T47D (cell line): Measurements from ENCODE around the gene PCSK4.
"Not testable (repeated sequence)": the region's sequence is repeated elsewhere in the genome, so short reads cannot be mapped to it uniquely, and the experiment has no call there.

Source experiments
- DNase-seq, 2 experiments: peaks; one replicate each; pipeline versions ENCODE4 v3.0.0 to v3.0.0-alpha.2; 2011 to 2012; ENCODE audit warnings: low read depth in 1 of 2, low spot score in 1 of 2
- JUND ChIP-seq: IDR thresholded peaks from 2 replicates; pipeline ENCODE4 v1.6.1; 2012; ENCODE audit warnings: low read depth
- in situ Hi-C: cut with HindIII; loops from 2 replicates; pipeline ENCODE4 v1.10.0; 2016; ENCODE audit warnings: low sequenced_read_pairs, low pct_unique_long_range_greater_than_20kb

Gene PCSK4

DNA sequence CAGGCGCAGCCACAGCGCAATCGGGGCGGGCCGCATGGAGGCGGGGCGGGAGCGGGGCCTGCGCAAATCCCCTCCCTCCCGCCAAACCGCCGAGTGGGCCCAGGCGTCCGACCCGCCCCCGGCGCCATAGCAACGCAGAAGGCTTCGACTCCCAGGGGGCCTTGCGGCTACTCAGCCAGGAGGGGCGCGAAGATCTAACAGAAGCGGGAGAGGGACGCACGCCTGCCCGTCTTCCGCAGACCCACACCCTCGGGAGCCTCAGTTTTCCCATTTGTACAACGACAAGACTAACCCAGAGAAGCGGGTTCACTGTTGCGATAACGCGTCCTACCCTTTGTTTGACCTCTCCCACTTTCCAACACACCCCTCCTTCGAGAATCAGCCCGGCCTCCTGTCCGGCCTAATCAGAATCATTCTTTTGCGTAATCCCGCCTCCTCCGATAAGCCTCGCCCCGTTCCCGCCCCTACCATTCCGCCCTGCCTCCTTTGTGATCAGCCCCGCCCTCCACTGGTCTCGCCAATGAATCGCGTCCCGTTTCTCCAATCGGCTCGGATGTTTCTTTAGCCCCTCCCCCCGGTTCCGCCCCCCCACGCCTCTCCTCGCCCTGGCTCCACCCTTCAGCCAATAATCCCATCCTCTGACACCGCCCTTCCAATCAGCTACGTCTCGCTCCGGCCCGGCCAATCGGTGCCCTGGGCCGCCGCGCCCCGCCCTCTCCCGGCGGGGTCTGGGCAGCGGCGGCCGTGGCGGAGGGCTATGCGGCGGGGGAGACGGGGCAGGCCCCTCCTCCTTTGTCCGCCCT, at the start of gene PCSK4:
Gene PCSK4 (minus strand): TSS at position 40 of the 803 bp plus-strand sequence. CDS start 4 bp downstream, at position 36.
- in situ Hi-C loops, result no loop called here
- DNase-seq, result peak; percentile 95 to 98
- no peak for TF ChIP-seq JUND

DNA sequence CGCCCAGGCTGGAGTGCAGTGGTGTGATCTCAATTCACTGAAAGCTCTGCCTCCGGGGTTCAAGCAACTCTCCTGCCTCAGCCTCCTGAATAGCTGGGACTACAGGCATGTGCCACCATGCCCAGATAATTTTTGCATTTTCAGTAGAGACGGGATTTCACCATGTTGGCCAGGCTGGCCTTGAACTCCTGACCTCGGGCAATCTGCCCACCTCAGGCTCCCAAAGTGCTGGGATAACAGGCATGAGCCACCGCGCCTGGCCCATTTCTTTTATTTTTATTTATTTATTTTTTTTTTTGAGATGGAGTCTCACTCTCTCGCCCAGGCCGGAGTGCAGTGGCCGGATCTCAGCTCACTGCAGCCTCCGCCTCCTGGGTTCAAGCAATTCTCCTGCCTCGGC, 49.6 kb upstream of the PCSK4 start:
- in situ Hi-C loops, result not testable (repeated sequence)

DNA sequence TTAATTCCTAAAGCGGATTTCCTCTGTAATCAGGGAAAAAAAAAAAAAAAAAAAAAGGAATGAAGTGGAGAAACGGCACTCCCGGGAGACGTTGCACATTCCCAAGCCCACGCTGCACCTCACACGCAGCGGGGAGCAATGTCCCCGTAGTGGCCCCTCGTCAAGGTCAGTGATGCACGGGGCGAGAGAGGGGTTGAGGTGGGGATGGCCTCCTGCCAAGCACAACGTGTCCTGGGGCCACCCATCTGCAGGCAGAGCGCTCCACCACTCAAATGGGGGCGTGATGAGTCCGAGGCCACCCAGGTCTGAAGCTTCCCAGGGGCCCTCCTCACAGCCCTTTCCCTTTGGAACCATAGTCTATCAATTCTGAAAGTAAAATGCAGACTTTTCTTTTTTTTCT, 48.8 kb upstream of the PCSK4 start:
- no peak for DNase-seq
- no peak for TF ChIP-seq JUND
- in situ Hi-C loops, result no loop called here

More for the DNA sequence above, 49.6 kb upstream of the PCSK4 start:
- not testable (repeated sequence) for DNase-seq

DNA sequence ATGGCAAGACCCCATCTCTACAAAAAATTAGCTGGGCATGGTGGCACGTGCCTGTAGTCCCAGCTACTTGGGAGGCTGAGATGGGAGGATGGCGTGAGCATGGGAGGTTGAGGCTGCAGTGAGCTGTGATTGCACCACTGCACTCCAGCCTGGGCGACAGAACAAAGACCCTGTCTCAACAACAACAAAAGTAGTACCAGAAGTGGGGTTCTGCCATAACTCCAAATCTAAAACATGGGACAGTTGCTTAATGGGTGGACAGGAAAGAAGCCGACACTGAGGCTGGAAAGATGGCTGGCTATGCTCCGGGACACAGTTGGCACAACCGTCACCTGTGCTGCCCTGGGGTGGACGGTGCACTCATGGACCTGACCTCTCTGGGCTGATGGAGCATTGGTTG, 45.5 kb upstream of the PCSK4 start:
- in situ Hi-C loops, DNase-seq: not testable (repeated sequence)

DNA sequence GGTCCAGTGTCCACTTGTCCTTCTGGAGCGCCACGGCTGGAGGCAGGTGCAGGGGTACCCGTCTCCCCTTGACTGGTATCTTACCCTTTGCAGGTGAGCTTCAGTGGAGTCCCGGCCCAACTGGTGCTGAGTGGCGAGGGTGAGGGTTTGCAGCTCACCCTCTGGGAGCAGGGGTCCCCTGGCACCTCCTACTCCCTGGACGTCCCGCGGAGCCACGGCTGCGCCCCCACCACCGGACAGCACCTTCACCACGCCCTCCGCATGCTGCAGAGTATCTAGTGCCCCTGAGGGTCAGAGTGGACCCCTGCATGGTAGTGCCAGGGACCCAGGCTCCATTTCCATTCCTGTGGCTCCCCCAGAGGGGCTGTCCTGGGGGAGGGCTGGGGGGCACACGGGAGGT, 44.8 kb upstream of the PCSK4 start:
- no peak for DNase-seq
- TF ChIP-seq JUND, result no peak
- in situ Hi-C loops, result no loop called here

DNA sequence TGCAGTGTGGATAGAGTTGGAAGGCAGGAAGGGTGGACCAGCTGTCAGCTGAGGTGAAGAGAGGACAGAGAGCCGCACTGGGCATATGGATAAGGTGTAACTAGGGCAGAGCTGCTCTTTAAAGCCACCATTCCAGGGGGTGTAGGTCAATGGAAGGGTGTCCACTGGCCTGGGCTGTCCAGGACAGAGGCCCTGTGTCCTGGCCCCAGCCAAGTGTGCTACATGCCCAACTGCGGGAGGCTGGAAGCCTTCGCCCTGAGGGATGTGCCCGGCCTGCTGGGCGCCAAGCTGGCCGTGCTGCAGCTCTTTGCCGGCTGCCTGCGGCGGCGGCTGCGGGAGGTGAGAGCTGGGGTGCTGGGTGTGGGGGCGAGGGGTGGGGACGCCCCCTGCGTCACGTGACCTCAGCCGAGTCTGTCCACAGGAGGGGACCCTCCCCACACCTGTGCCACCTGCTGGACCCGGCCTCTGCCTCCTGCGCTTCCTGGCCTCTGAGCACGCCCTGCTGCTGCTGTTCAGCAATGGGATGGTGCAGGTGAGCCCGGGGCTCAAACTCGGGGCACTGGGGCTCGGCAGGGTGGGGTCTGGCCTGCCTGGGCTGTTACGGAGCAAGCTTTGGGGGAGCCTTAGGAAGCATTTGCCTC, 43.5 kb upstream of the PCSK4 start:
- DNase-seq, result no peak
- TF ChIP-seq JUND, result no peak
- in situ Hi-C loops, result no loop called here

DNA sequence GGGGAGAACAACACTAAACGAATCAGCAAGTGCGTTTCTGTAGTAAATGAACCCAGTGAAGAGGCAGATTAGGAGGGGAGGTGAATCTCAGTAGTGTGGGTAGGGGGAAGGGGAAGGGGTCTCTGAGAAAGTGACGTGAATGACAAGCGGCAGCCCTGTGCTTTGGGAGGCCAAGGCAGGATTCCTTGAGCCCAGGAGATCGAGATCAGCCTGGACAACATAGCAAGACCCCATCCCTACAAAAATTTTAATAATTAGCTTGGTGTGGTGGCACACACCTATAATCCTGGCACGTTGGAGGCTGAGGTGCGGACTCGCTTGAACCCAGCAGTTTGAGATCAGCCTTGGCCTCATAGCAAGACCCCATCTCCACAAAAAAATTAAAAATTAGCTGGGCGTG, 41.9 kb upstream of the PCSK4 start:
- in situ Hi-C loops, result no loop called here
- no peak for DNase-seq
- no peak for TF ChIP-seq JUND

DNA sequence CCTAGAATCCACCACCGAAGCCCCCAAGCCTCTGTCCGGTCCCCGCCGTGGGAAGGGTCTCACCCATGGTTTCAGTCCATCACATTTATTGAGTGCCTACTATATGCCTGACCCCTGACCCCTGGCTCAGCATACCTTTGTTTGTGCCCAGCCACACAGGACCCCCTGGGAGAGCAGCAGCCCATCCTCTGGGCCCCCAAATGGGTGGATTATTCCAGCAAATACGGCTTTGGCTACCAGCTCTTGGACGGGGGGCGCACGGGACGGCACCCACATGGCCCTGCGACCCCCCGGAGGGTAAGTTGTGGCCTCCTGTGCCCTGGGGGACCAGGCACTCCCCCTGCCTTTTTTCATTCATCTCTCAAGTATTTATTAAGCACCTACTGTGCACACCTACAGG, 41.4 kb upstream of the PCSK4 start:
- no peak for DNase-seq
- in situ Hi-C loops, result no loop called here
- no peak for TF ChIP-seq JUND

DNA sequence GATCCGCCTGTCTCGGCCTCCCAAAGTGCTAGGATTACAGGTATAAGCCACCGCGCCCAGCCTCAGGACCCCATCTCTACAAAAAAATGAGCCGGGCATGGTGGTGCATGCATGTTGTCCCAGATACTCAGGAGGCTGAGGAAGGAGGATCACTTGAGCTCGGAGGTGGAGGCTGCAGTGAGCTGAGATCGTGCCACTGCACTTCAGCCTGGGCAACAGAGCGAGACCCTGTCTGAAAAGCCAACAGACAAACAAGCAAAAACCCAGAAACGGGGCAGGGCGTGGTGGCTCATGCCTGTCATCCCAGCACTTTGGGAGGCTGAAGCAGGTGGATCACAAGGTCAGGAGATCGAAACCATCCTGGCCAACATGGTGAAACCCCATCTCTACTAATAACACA, 40.7 kb upstream of the PCSK4 start:
- in situ Hi-C loops, DNase-seq: not testable (repeated sequence)

DNA sequence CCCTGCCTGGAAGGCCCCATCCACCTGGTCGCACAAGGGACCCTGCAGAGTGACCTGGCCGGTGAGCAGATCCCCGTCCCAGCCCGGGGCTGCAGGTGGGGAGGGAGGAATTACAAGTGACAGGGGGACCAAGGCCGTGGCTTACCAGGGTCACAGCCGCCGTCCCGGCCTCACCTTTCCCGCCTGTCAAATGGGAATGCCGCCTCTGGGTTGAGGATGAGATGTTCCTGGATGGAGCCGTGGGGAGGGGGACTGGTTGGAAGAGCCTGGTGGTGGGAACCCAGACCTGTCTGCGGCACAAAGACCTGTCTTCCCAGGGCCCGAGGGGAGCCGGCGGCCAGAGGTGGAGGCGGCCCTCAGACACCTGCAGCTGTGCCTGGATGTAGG, 39.3 kb upstream of the PCSK4 start:
- in situ Hi-C loops, result no loop called here

DNA sequence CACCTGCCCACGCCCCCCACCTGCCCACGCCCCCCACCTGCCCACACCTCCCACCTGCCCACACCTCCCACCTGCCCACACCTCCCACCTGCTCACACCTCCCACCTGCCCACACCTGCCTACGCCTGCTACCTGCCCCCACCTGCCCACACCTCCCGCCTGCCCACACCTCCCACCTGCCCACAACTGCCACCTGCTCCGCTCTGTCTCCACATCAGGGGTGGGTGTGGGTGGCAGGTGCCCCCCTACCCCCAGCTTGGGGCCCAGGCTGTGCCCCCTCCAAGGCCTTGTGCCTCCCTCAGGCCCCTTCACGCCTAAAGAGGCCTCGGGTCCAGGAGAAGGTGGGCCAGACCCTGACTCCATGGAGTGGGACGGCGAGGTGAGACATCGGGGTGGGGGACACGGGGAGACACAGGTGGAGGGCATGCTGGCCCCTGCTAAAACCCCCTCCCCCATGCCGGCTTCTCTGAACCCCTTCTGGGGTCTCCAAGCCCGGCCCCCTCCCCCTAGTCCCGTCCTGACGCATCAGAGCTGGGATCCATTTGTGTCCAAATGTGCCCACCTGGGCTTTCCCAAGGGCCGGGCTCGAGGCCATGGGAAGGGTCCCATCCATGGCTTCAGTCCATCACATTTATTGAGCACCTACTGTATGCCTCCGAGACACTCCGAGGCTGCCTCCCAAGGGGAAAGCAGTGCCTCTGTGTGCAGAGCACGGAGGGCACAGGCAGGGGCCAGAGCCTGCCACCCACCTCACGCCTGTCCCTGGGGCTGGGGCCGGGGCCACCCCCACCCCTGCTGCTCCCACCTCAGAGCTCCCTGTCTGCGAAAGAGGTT, 38.7 kb upstream of the PCSK4 start:
- no peak for DNase-seq
- in situ Hi-C loops, result no loop called here
- TF ChIP-seq JUND, result no peak

More for the DNA sequence above, 39.3 kb upstream of the PCSK4 start:
- DNase-seq, result no peak
- no peak for TF ChIP-seq JUND

DNA sequence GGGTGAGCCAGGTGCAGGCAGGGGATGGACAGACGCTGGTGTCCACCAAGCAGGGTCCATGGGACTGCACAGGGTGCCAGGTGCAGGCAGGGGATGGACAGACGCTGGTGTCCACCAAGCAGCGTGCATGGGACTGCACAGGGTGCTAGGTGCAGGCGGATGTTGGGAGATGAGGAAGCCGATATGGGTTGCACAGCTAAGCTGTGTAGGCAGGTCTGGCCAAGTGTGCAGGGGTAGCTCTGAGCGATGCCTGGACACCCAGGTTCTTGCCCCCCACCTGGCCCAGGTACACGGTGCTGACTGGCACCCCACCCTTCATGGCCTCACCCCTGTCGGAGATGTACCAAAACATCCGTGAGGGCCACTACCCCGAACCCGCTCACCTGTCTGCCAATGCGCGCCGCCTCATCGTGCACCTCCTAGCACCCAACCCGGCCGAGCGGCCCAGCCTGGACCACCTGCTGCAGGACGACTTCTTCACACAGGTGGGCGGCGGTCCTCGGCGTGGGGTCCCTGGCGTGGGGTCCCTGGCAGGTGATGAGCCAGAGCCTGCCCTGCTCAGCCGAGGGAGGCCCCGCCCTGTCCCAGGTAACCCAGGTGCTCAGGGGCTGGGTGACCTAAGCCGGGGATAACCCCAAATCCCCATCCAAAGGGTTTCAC, 37.6 kb upstream of the PCSK4 start:
- no peak for DNase-seq
- in situ Hi-C loops, result no loop called here
- TF ChIP-seq JUND, result no peak
